B cell (primary cell): ENCODE data around the gene TPK1. TPM values are rescaled to one million over a fixed set of nuclear protein-coding genes. Genes with fewer than 3 reads are reported as not detected.

ENCODE experiments used
- ATAC-seq: fragments of 200-7000 bp; cut with Tn5 transposase; one replicate; pipeline ENCODE4 v1.10.0; 2021; ENCODE audit warnings: low read depth, mild to moderate bottlenecking, moderate number of reproducible peaks, moderate library complexity
- CTCF ChIA-PET: fragments of 350-600 bp; sonication (Branson Sonifier 250); formaldehyde crosslinking; loops from one replicate; lab custom pipeline; 2021; ENCODE audit warnings: antibody characterized with exemption, inconsistent platforms; lab: Charles Lee
- POLR2A ChIA-PET: fragments of 350-600 bp; sonication (Branson Sonifier 250); formaldehyde crosslinking; loops from one replicate; lab custom pipeline; 2021; ENCODE audit warnings: antibody characterized with exemption; lab: Charles Lee
- DNase-seq: peaks from one replicate; pipeline ENCODE4 v3.0.0; 2013
- H2AFZ ChIP-seq: 2 replicates; pipeline ENCODE4 v1.6.1; 2012; ENCODE audit warnings: mild to moderate bottlenecking, low read depth, low read length; ENCODE audit not compliant: insufficient read depth, poor library complexity, severe bottlenecking
- H3K27ac ChIP-seq, 2 donors: 1 replicate in 1 of 2; 2 replicates in 1 of 2; pipeline ENCODE4 v1.5.1; 2012 to 2013; ENCODE audit warnings: low read length in 2 of 2, mild to moderate bottlenecking in 2 of 2, moderate library complexity in 1 of 2
- H3K27me3 ChIP-seq, 4 experiments: fragments of 200-600 bp in 1 of 4; sonication (generic) in 1 of 4; replicated peaks in 1 of 4; 1 replicate in 2 of 4; 2 replicates in 2 of 4; pipeline versions ENCODE4 v1.6.1 to v1.7.0; 2013 to 2016; ENCODE audit warnings: low read length in 3 of 4, mild to moderate bottlenecking in 2 of 4, mixed read lengths in 1 of 4, moderate library complexity in 1 of 4; ENCODE audit not compliant: insufficient read depth in 4 of 4, control insufficient read depth in 3 of 4; ENCODE audit errors: control extremely low read depth in 1 of 4
- H3K36me3 ChIP-seq, 2 experiments: replicated peaks in 1 of 2; 1 replicate in 1 of 2; 2 replicates in 1 of 2; pipeline versions ENCODE4 v1.6.1 to v1.7.1; 2013; ENCODE audit warnings: low read length in 1 of 2; ENCODE audit not compliant: insufficient read depth in 2 of 2, control insufficient read depth in 1 of 2; ENCODE audit errors: control extremely low read depth in 1 of 2, extremely low read depth in 1 of 2
- H3K4me1 ChIP-seq, 2 donors: fragments of 200-600 bp in 1 of 2; sonication (generic) in 1 of 2; 1 replicate in 1 of 2; 2 replicates in 1 of 2; pipeline versions ENCODE4 v1.5.1 to v1.6.1; 2013 to 2017; ENCODE audit warnings: low read length in 2 of 2; ENCODE audit not compliant: control insufficient read depth in 2 of 2, insufficient read depth in 2 of 2
- H3K4me2 ChIP-seq: replicated peaks from 2 replicates; pipeline ENCODE3; 2012; ENCODE audit warnings: mild to moderate bottlenecking, low read depth, low read length; ENCODE audit not compliant: poor library complexity, severe bottlenecking
- H3K4me3 ChIP-seq, 5 experiments: fragments of 200-600 bp in 1 of 5; sonication (generic) in 1 of 5; 1 replicate in 3 of 5; 2 replicates in 2 of 5; pipeline versions ENCODE4 v1.5.1 to v1.7.0; 2011 to 2016; ENCODE audit warnings: low read length in 4 of 5, mild to moderate bottlenecking in 4 of 5, low read depth in 2 of 5, control low read depth in 1 of 5, moderate library complexity in 1 of 5; ENCODE audit not compliant: insufficient read depth in 1 of 5; ENCODE audit errors: control extremely low read depth in 1 of 5, extremely low read depth in 1 of 5
- H3K79me2 ChIP-seq: fragments of 200-600 bp; sonication (generic); one replicate; pipeline ENCODE4 v1.6.0; 2016; ENCODE audit warnings: low read length; ENCODE audit not compliant: control insufficient read depth, insufficient read depth
- H3K9ac ChIP-seq: fragments of 200-600 bp; sonication (generic); 2 replicates; pipeline ENCODE4 v1.6.1; 2017; ENCODE audit warnings: mild to moderate bottlenecking, low read length, moderate library complexity
- H3K9me3 ChIP-seq, 3 donors: one replicate each; pipeline versions ENCODE4 v1.6.1 to v1.7.1; 2013; ENCODE audit warnings: low read length in 2 of 3; ENCODE audit not compliant: control insufficient read depth in 2 of 3, insufficient read depth in 1 of 3; ENCODE audit errors: control extremely low read depth in 1 of 3
- H4K20me1 ChIP-seq: 2 replicates; pipeline ENCODE4 v1.6.0; 2012; ENCODE audit warnings: mild to moderate bottlenecking, low read length; ENCODE audit not compliant: insufficient read depth, control insufficient read depth, poor library complexity, severe bottlenecking
- H3K27ac Mint-ChIP-seq: one replicate; pipeline ENCODE4 v1.8.0; 2021; ENCODE audit warnings: mixed read lengths
- H3K27me3 Mint-ChIP-seq: one replicate; pipeline ENCODE4 v1.8.0; 2021; ENCODE audit warnings: mixed read lengths
- H3K4me1 Mint-ChIP-seq: one replicate; pipeline ENCODE4 v1.8.0; 2021; ENCODE audit warnings: mixed read lengths
- H3K4me3 Mint-ChIP-seq: one replicate; pipeline ENCODE4 v1.8.0; 2021; ENCODE audit warnings: mixed read lengths
- H3K9me3 Mint-ChIP-seq: one replicate; pipeline ENCODE4 v1.8.0; 2022; ENCODE audit warnings: mixed read lengths; ENCODE audit not compliant: insufficient read depth
- EZH2 ChIP-seq: IDR thresholded peaks from 2 replicates; pipeline ENCODE4 v1.6.1; 2012; ENCODE audit warnings: borderline replicate concordance, low read depth, mild to moderate bottlenecking, moderate library complexity, low read length; ENCODE audit not compliant: insufficient read depth, poor library complexity, severe bottlenecking
- WGBS: methylation state at CpG from one replicate; pipeline ENCODE4 v1.1.5; 2013; ENCODE audit warnings: missing lambda C conversion rate; ENCODE audit not compliant: insufficient coverage; 5-methylcytosine and 5-hydroxymethylcytosine counted together
- intact Hi-C: fragments of 100-400 bp; cut with micrococcal nuclease; formaldehyde crosslinking; loops from one replicate; pipeline ENCODE4 v1.10.0; 2022
- polyA plus RNA-seq: library from polyadenylated mRNA; depleted of rRNA; stranded (reverse); fragments of >200 nt; gene quantifications from 2 replicates; pipeline ENCODE4 v1.2.3, GENCODE V29; 2012
- total RNA-seq, 2 donors: library from RNA; stranded (reverse); fragments of 120-200 nt in 1 of 2; gene quantifications; 1 replicate in 1 of 2; 2 replicates in 1 of 2; pipeline versions ENCODE4 v1.2.3 to v1.2.4, GENCODE V29; 2013 to 2022
- TF ChIP-seq, protein P1 (sequence below): fragments of 200-600 bp; IDR thresholded peaks from one replicate; pipeline ENCODE4 v1.8.0; 2022; ENCODE audit warnings: antibody characterized with exemption, mild to moderate bottlenecking

The TPK1 gene
- total and polyA plus RNA-seq, 2 donors (not counting 1 experiment from before 2014, with no cell fraction given) = 13.7 to 26.4 TPM

DNA sequence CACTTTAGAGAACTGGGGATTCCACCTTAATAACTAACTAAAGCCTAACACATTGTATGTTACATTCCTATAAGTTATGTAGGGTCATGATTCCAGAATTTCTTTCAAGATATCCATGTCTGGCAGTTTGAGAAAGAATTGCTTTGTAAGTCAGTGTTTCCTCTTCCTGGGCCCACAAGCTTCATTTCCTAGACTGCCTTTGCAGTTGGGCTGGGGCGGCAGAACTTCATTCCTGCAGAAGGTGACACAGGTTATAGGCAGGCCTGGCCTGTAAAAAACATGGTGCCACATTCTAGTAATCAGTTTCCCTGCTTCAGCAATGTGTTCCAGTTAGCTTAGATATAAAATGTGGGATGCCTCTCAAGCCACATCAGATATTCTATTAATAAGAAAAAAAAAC, 248.2 kb downstream of the TPK1 start:
- no peaks in the 10 kb centered on the region for H3K27me3 Mint-ChIP-seq
- 100% methylated on average over 1 of the region's 1 CpG for WGBS
- POLR2A ChIA-PET = no interaction called here
- no peak for DNase-seq
- CTCF ChIA-PET = no interaction called here
- Histone ChIP-seq H3K4me1 (no peaks in the 10 kb centered on the region), H3K9ac (no peak overlapping the region), H3K27me3 (no peaks in the 10 kb centered on the region), H3K27ac (no peak overlapping the region), H4K20me1 (no peaks in the 10 kb centered on the region), H3K4me2 (no peak overlapping the region), H3K4me3 (no peak overlapping the region), H2AFZ (no peak overlapping the region), H3K79me2 (no peaks in the 10 kb centered on the region), H3K9me3 (no peaks in the 10 kb centered on the region), H3K36me3 (peaks cover 0 to 5% of the 10 kb centered on the region in 2 experiments)
- no peak overlapping the region for H3K4me3 Mint-ChIP-seq
- no peak for ATAC-seq
- no peak for TF ChIP-seq EZH2
- TF ChIP-seq, protein P1, sequence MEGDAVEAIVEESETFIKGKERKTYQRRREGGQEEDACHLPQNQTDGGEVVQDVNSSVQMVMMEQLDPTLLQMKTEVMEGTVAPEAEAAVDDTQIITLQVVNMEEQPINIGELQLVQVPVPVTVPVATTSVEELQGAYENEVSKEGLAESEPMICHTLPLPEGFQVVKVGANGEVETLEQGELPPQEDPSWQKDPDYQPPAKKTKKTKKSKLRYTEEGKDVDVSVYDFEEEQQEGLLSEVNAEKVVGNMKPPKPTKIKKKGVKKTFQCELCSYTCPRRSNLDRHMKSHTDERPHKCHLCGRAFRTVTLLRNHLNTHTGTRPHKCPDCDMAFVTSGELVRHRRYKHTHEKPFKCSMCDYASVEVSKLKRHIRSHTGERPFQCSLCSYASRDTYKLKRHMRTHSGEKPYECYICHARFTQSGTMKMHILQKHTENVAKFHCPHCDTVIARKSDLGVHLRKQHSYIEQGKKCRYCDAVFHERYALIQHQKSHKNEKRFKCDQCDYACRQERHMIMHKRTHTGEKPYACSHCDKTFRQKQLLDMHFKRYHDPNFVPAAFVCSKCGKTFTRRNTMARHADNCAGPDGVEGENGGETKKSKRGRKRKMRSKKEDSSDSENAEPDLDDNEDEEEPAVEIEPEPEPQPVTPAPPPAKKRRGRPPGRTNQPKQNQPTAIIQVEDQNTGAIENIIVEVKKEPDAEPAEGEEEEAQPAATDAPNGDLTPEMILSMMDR = no peak
- intact Hi-C loops = no loop called here
- no peak overlapping the region for H3K27ac Mint-ChIP-seq
- no peaks in the 10 kb centered on the region for H3K9me3 Mint-ChIP-seq
- no peaks in the 10 kb centered on the region for H3K4me1 Mint-ChIP-seq

DNA sequence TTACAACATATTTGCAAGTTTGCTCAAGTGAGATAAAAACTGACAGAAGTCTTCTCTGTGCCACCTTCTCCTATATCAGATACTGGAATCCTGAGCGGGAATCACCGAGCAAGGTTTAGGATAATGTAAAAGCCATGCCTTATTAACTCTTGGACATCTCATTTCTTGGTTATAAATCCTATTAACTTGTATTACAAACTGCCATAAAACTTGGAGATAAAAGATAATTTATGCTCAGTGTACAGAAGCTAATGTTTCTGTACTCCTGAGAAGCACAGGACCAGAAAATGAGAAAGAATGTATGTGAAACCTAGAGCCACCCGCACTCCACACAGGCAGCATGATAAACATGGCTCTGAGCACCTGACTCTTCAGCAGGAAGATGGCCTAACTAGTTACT, 251.1 kb downstream of the TPK1 start:
- no peaks in the 10 kb centered on the region for H3K4me1 ChIP-seq
- H2AFZ ChIP-seq = no peak overlapping the region
- DNase-seq (no peak), ATAC-seq (no peak)
- H3K27me3 Mint-ChIP-seq = no peaks in the 10 kb centered on the region
- H3K4me3 Mint-ChIP-seq = no peak overlapping the region
- H3K4me2 ChIP-seq = no peak overlapping the region
- ChIA-PET CTCF (no interaction called here), POLR2A (no interaction called here)
- no peak overlapping the region for H3K27ac Mint-ChIP-seq
- no peaks in the 10 kb centered on the region for H4K20me1 ChIP-seq
- H3K9ac ChIP-seq = no peak overlapping the region
- no peaks in the 10 kb centered on the region for H3K9me3 ChIP-seq
- H3K27ac ChIP-seq = no peak overlapping the region
- intact Hi-C loops = no loop called here
- WGBS = 96% methylated on average over 2 of the region's 3 CpGs
- no peaks in the 10 kb centered on the region for H3K4me1 Mint-ChIP-seq
- no peak for TF ChIP-seq EZH2
- TF ChIP-seq, protein P1 = no peak
- H3K4me3 ChIP-seq = no peak overlapping the region
- H3K36me3 ChIP-seq = no peaks in the 10 kb centered on the region
- no peaks in the 10 kb centered on the region for H3K9me3 Mint-ChIP-seq
- no peaks in the 10 kb centered on the region for H3K27me3 ChIP-seq
- no peaks in the 10 kb centered on the region for H3K79me2 ChIP-seq
